Thyroid gland (tissue), 4 donors: ENCODE data around the gene RCAN2.

Experiments
- CTCF ChIP-seq, 6 experiments: fragments of 200-600 bp in 3 of 6; fragments of 450-650 bp in 3 of 6; sonication (generic) in 3 of 6; IDR thresholded peaks; one replicate each; pipeline ENCODE4 v1.5.1; 2016 to 2019; ENCODE audit warnings: antibody characterized with exemption in 6 of 6, mild to moderate bottlenecking in 2 of 6, inconsistent platforms in 1 of 6, moderate library complexity in 1 of 6
- POLR2A ChIP-seq, 2 donors: fragments of 450-650 bp; IDR thresholded peaks; one replicate each; pipeline ENCODE4 v1.6.1; 2017; ENCODE audit warnings: antibody characterized with exemption in 2 of 2, mild to moderate bottlenecking in 2 of 2, moderate library complexity in 1 of 2

- TF ChIP-seq POLR2A (IDR thresholded peaks at IDR 0.05), result no peak
- TF ChIP-seq CTCF (IDR thresholded peaks at IDR 0.05), result no peak
These were observed 206.8 kb downstream of the RCAN2 start for GRCh38 chr6:46284475-46284874.
